HG03045 (cell line): ENCODE data around the gene ZNG1B.
"Not testable (repeated sequence)": the region's sequence is repeated elsewhere in the genome, so short reads cannot be mapped to it uniquely, and the experiment has no call there.

Experiments used
- ATAC-seq: cut with Tn5 transposase; IDR thresholded peaks from one replicate; pipeline ENCODE4 v1.9.1; 2021; ENCODE audit warnings: mild to moderate bottlenecking, moderate library complexity; ENCODE audit not compliant: unreplicated experiment

The ZNG1B gene

DNA sequence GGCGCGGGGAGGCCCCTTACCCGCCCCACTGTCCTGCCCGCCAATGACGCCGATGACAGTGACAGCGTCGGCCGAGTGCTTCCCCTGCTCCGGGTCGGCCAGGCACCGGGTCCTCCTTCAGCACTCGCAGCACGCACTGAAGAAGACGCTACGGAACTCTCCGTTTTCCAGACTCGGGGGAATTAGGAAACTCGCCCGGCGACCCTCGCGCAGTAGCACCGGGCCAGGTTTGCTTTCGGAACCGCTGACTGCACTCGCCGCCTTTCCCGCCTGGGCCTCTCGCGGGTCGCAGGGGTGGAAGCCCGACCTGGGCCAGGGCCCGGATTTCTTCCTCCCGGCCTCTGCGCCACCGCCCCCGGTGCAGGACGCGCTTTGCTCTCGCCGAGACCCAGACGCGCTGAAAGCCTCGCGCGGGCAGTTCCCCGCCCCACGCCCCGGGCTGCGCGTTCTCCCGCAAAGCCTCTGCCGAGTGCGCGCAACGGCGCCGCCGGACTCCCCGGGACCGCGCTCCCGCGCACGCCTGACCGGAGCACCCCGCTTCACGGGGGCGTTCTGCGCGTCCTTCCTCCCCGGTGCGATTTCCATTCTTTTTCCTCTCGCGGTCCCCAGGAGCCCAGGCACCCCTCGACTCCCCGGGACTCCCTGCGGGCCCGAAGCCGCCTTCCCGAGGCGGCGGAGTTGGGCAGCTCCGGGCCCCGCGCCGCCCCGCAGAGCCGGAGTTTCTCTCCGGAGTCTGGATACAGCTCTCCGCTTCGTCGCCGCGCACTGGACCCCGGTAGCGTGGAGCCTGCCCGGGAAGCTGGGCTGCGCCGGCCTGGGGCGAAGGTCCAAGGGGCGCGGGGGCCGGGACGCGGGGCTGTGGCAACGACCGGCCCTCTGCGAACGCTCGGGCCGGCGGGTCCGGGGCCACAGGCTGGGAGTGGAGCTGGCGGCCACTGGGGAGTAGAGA is 65.9 kb downstream of the ZNG1B start:
- ATAC-seq, result peak; percentile 81

DNA sequence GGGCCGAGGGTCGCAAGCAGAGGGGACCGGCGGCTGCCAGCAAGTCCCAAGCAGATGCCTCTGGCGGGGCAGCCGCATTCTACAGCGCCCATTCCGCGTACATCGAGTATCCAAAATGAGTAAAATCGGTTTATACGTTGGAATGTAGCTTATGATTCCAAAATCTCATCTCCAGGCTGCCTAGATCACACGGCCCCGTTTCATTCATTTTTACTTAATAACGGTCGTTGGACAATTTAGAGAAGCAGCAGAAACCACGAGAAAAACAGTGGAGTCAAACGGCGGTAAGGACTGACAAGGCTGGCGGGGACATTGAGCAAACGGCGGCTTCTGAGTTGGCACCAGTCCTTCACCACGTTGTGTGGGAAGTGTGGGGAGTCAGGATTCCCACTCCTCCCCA is 66.6 kb downstream of the ZNG1B start:
- ATAC-seq, result not testable (repeated sequence)

DNA sequence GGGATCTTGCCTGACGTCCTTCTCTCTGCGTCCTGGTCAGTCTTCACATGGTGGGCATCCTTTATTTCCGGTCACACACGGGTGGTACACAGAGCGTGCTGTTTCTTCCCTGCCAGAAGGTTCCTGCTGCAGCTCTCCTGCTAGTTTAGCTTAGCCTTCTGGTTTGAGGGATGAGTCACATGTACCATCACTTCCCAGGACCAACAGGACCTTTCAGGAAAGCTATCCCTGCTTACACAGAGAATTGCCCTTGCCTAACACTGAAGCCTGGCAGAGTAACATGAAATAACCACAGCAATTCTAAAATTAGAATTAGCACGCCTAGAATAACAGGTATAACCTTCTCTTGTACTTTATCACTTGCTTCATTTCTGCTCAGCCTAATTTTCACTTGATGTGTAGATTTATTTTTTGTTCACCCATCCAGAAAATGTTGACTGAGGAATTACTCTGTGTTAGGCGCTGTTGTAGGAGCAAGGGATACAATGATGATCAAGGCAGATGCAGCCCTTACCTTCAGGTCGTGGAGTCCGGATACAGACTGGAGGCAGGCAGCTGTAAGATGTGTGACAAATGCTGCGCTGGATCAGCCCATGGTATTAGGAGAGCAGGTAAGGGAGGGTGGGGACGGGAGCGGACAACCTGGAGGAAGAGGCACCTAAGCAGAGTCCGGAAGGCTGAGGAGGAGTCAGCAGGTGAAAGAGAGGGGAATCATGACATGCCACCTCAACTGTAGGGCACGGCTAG is 70.1 kb downstream of the ZNG1B start:
- not testable (repeated sequence) for ATAC-seq

DNA sequence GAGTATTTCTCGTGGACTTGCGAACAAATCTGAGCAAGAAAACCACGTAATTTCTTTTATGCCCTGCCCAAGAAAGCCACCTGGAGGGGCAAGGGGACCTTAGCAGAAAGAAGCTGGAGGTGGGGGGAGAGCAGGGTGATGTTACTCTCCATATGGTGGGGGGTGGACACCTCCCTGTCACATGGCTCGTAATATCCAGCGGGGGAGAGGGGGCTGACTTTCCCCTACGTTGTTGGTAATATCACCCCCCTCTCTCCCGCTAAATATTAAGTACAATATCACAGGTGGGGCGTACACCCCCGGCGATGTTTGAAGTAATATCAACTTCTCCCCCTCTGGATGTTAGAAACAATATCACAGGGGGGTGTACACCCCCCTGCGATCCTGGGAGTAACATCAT is 70.7 kb downstream of the ZNG1B start:
- ATAC-seq, result not testable (repeated sequence)

DNA sequence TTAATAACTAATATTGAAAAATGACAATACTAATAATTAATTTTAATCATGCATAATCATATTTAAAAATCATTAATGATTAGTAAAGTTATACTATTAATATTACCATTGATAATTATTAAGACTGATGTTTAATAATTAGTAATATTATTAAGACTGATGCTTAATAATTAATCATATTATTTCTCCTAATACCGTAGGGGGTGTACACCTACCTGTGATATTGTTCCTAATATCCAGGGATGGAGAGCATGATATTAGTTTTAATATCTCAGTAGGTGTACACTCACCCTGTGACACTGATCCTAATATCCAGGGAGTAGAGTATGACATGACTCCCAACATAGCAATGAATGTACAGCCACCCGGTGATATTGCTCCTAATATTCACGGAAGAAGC is 73.4 kb downstream of the ZNG1B start:
- not testable (repeated sequence) for ATAC-seq

DNA sequence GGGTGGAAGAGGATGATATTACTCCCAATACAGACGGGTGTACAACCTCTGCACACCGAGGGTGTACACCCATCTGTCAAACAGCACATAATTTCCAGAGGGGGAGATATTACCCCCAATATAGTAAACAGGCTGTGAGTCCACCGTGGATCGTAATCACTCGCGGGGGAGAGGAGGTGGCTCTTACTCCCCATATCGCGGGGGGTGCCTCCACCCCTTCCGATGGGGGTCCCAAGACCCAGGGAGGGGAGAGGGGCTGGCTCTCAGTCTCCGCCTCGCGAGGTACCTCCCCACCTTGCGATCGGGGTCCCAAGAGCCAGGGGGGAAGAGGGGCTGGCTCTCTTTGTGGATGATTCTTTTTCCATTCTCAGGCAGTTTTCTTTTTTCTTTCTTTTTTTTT is 74.4 kb downstream of the ZNG1B start:
- not testable (repeated sequence) for ATAC-seq

DNA sequence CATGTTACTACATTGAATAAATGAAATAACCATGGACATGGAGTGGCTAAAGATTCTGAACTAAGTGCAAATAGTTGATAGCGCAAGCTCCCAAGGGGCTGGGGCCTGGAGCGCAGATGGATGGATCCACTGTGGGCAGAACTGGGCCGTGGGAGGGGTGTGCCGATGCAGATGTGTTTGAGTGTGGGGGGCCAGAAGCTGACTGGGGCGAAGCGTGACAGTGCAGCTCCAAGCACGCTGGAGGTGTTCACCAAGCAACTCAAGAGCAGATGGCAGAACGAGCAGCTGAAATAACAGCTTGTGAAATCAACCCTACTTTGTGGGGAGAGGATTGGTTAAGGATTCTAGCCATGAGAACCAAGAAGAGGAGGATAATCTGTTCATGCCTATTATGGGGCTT is 78.0 kb downstream of the ZNG1B start:
- not testable (repeated sequence) for ATAC-seq

DNA sequence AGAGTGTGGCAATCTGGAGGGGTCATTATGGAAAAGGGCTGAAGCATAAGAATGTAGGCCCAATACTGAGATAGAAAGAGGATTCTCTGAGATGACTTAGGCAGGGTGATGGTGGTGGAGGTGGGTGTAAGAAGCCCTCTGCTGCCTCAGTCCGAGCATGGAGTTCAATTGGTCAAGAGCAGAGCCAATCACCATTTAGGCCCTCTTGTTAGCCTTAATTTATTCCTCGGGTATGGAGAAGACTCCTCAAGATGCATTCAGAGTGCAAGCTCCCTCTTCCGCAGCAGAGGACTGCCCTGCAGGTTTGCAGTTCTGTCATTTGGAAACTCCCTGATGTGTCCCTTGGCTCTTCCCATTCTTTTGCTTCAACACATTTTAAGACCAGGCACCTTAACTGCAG is 78.5 kb downstream of the ZNG1B start:
- not testable (repeated sequence) for ATAC-seq

DNA sequence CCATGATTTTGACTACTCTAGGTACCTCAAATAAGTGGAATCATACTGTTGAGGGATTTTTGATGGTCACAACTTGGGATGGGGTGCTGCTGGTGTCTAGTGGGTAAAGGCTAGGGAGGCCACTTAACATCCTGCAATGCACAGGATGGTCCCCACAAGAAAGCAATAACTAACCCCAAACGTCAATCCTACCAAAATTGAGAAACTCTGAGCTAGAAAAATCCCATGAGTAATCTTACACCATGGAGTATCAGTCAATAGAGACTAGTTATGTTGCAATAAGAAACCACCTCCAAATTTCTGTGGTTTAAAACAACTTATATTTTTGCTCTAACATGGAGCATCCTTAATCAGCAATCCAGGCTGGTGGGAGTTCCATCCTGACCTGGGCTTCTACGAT is 79.5 kb downstream of the ZNG1B start:
- not testable (repeated sequence) for ATAC-seq

DNA sequence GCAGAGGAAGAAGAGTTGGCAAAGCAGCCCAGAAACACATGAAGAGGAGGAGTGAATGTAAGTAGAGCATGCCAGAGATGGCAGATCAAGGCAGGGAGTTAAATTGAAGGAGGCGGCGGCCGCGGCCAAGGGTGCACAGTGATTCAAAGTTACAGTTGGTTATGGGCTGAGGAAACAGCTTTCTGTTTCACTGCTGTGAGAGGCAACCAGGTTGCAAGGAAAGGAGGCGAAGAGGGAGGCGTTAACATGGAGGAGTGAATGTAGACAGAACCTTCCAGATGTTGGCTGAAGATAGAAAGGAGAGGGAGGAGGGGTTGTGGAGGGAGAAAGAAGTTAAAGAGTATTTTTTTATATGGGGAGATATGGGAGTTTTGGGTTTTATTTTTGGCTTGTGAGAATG is 83.3 kb downstream of the ZNG1B start:
- not testable (repeated sequence) for ATAC-seq

DNA sequence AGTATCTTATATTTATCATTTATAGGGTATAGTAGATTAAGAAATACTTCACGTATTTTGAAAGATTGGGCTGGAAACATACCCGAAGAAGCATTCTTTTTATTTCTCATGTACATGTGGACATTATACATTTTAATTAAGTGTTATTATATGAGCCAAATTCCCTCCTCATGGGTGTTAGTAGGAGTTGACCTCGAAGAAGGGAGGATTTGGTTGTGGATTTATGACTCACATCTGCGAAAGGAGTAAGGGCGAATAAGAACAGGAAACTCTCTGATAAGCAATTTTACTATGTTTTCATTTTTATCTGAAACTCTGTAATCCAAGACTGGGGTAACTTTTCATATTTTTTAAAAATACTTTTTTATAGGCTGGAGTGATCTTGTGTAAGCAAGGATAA is 84.0 kb downstream of the ZNG1B start:
- ATAC-seq, result not testable (repeated sequence)

DNA sequence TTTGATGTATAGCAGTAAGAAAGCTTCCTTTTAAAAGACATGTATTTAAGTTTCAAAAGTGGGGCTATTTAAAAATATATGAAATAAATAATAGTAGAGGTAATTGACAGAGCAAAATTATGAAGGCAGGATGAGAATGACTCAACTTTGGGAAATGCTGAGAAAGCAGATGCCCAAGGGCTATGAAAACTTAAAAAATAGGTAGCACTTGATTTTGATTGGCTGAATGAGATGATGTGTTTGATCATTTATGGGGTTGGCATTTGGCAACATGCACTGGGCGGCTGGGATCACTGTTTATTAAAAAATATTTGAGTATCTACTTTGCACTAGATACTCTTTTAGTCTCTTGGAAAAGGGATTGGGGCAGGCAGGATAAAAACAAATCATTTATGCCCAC is 87.5 kb downstream of the ZNG1B start:
- ATAC-seq, result not testable (repeated sequence)

DNA sequence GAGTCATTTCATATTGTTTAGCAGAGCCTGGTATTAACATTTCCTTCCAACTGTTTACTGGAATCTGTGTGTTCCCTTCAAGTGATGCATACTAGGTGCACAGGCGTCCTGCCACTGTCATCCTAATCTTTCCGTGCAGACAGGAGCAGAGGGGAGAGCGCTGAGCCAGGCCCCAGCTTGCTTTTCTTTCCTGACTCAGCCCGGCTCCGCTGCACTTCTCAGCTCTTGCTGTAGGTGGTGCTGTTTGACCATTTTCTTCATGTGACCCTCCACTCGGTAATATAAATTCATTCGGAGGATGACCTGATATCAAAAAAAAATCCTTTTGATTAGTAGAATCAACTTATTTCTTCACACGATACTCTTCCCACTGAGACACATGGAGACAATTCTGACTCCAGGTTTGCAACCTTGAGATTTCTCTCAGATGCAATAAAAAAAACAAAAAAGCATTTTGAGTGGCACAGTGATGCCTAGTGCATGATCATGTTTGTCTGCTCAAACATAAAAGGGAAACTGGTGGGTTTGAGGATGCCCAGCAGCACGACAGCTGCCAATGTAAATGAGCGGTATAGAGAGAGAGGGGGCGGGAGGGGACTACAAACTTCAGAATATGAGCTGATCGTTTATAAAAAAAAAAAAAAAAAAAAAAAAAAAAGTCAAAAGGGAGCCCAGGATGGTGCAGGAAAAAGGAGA is 90.0 kb downstream of the ZNG1B start:
- not testable (repeated sequence) for ATAC-seq

DNA sequence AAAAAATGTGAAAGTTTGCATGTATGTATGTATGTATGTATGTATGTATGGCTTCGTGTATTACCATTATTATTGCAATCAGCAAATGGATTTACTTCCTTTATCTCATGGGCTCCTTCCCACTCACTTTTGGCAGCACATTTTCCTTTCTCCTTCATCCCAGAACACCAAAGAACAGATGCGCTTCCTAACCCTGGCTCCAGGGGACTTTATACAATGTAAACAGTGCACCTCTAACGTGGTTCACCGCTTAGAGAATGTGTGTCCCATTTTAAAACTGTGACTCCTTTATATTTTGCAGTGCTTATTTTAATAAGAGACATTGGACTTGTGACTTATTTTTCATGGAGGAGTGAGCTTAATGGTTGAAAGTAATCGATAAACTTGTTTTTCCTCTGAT is 90.6 kb downstream of the ZNG1B start:
- not testable (repeated sequence) for ATAC-seq

DNA sequence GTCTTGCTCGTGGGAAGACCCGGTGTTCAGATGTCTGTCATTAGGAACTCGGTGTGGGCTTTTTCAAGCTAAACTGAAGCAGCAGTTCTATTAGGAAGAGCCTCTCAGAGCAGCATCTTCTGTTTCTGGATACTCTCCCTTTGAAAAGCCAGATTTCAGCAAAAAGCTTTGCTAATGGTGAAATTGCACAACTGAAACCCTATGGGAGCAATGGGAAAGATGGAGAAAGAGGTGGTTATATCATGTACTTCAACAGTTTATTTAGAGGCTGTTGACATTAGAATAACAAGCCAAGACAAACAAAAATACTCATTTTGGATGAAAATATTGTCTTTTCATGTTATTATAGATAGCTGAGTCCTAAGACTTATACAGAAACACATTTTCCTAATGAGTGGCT is 91.4 kb downstream of the ZNG1B start:
- ATAC-seq, result not testable (repeated sequence)

DNA sequence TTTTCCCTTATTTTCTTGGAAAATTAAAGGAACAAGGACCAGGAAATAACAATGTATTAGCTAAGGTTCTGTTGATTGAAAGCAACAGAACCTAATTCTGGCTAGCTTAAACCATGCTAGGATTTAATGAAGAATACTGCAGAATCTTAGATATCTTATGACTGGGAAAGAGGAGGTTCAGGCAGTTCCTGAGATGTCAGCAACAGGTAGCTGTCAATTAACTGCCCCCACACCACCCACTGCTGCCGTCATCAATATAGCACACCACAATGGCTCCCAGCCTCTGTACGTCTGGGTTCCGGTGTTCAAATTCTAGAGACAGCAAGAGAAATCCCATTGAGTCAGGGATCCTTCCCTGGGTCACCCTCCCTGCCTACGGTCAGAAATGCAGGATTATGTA is 95.5 kb downstream of the ZNG1B start:
- ATAC-seq, result not testable (repeated sequence)

DNA sequence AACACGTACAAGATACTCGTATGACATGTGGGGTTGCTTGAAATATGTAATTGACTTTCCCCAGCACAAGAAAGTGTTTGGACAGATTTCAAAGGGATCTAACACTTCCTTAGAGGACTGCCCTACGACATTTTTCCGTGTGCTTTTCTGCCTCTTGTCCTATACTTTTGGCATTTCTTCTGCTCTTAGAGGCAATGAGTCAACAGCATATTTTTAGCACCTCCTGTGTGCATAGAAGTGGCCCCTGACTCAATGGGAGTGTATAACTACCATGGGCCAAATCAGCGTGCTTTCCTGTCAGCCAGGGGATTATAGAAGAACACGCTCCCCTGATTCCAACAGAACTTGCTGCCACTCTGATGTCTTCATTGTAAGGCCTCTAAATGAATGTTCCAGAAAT is 99.1 kb downstream of the ZNG1B start:
- ATAC-seq, result not testable (repeated sequence)

DNA sequence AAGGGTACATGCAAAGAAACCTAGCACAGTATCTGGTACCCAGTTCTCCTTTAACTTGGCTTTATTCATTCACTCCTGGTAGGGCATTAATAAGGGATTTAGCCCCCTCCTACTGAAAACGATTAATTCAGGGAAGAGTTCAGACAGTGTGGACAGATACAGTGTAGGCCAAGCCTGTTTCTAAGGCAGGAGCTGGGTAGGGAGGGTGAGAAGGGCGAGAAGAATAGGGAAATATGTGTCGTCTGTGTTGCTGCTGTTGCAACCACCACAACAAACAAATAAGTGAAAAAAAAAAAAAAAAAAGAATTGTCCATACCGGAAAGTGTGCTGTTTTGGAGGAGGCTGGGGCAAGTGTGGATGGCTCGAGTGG is 103.3 kb downstream of the ZNG1B start:
- not testable (repeated sequence) for ATAC-seq

DNA sequence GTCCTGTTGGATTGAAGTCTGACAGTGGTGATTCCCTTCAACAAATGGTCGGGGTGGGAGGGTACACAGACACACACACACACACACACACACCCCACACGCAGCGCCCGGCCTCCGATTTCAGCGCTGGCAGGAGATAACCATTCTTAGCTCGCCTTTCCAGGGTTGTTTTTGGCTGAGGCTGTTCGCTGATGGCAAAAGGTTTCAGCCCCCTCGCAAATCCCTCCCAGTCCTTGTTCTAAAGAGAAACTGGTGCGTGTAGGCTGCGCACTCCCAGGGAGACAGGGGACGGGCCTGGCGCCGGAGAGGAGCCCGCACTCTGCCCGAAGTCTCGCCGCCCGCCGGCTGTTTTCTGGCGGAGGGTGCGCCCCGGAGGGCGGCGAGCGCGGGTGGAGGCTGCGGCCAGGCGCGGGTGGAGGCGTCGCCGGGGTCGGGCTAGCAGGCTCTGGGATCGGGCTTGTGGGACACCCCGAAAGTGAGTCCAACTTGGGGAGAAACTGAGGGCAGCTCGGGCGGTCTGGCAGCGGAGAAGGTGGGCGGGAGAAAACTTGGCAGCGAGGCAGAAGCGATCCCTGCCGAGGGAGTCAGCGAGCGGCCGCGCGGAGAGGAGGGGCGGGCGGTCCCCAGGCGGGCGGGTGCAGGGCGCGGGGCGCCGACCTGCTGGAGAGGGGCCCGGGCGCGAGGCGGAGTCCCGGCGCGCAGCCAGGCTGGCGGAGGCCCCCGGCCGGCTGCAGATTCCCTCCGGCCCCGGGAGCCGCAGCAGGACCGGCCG is 103.9 kb downstream of the ZNG1B start:
- not testable (repeated sequence) for ATAC-seq

DNA sequence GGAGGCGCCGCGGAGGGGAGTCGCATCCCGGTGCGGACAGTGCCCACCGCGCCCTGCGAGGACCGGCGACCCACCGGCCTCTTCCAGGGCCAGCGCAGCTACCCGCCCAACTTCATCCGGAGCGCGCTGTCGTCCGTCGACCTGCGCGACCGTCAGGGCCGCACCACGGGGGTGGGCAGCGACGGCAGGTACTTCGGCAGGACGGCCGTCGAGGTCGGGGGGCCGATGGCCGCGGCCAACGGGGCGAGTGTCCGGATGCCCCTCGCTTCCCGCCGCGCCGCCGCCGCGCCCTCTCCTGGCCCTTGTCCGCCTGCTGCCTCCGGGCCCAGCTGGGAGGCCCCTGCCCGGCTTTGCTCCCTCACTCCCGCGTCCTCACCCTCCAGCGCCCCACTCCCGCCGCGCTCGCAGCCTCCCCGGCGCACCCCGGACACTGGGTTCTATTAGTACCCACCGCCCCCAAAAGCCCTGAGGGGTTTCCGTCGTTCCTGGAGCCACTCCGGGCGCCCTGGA is 104.5 kb downstream of the ZNG1B start:
- ATAC-seq, result not testable (repeated sequence)
